GM12878 (cell line): ENCODE results near the gene FUT8.

Experiments used
- CTCF ChIP-seq, 3 experiments: IDR thresholded peaks in 2 of 3; conservative IDR thresholded peaks in 1 of 3; 2 replicates each; pipeline ENCODE4 v1.5.1; 2011; ENCODE audit warnings: low read depth in 3 of 3, low read length in 3 of 3, mild to moderate bottlenecking in 3 of 3, control low read depth in 2 of 3, moderate library complexity in 2 of 3, inconsistent platforms in 1 of 3, mixed read lengths in 1 of 3; ENCODE audit not compliant: control insufficient read depth in 2 of 3, insufficient read depth in 1 of 3; ENCODE audit errors: extremely low read depth in 1 of 3
- DPF2 ChIP-seq: fragments of 450-650 bp; IDR thresholded peaks from 2 replicates; pipeline ENCODE4 v1.6.1; 2017; ENCODE audit warnings: mild to moderate bottlenecking
- EED ChIP-seq: sonication (generic); IDR thresholded peaks from 2 replicates; pipeline ENCODE4 v1.6.1; 2016; ENCODE audit warnings: antibody characterized with exemption, low read depth
- KAT2A ChIP-seq: conservative IDR thresholded peaks from 2 replicates; pipeline ENCODE4 v1.6.1; 2011; ENCODE audit warnings: low read depth, low read length; ENCODE audit not compliant: control insufficient read depth
- MAX ChIP-seq: IDR thresholded peaks from 2 replicates; pipeline ENCODE4 v1.6.1; 2012; ENCODE audit warnings: low read depth, low read length, improper control_type of control experiment
- NBN ChIP-seq: fragments of 450-650 bp; IDR thresholded peaks from 2 replicates; pipeline ENCODE4 v1.6.1; 2016
- NFYB ChIP-seq: IDR thresholded peaks from 2 replicates; pipeline ENCODE4 v1.6.1; 2011; ENCODE audit warnings: low read depth, mild to moderate bottlenecking, low read length, improper control_type of control experiment, moderate library complexity; ENCODE audit not compliant: insufficient read depth
- PKNOX1 ChIP-seq: fragments of 450-650 bp; IDR thresholded peaks from 2 replicates; pipeline ENCODE4 v1.6.1; 2016; ENCODE audit warnings: mild to moderate bottlenecking
- POLR2A ChIP-seq: IDR thresholded peaks from 2 replicates; pipeline ENCODE4 v1.6.1; 2011; ENCODE audit warnings: low read depth, mild to moderate bottlenecking, low read length
- SP1 ChIP-seq: IDR thresholded peaks from one replicate; pipeline ENCODE4 v1.6.1; 2011; ENCODE audit warnings: low read depth, low read length
- TAF1 ChIP-seq: IDR thresholded peaks from 2 replicates; pipeline ENCODE4 v1.6.1; 2011; ENCODE audit warnings: mild to moderate bottlenecking, low read depth, low read length, borderline replicate concordance
- TBL1XR1 ChIP-seq: IDR thresholded peaks from 2 replicates; pipeline ENCODE4 v1.6.1; 2012; ENCODE audit warnings: low read depth, low read length, improper control_type of control experiment
- TCF7 ChIP-seq: IDR thresholded peaks from 2 replicates; pipeline ENCODE4 v1.6.1; 2014; ENCODE audit warnings: antibody characterized with exemption, borderline replicate concordance
- ZNF274 ChIP-seq: IDR thresholded peaks from one replicate; pipeline ENCODE4 v1.8.0; 2011; ENCODE audit not compliant: insufficient read length, insufficient read depth

GRCh38 chr14:65585216-65585615, 172.7 kb downstream of the FUT8 start:
- TF ChIP-seq TAF1 (no peak), KAT2A (no peak), SP1 (no peak), NFYB (no peak), CTCF (IDR thresholded peaks at IDR 0.05 in 2 of 3, conservative IDR thresholded peaks at IDR 0.05 in 1 of 3; ENCODE audit: control insufficient read depth in 2 of 3, extremely low read depth in 1 of 3, insufficient read depth in 1 of 3, low read depth in 3 of 3, low read length in 3 of 3) (no peak), POLR2A (no peak), EED (no peak), TCF7 (no peak), NBN (no peak), DPF2 (no peak), TBL1XR1 (no peak), MAX (no peak), PKNOX1 (no peak), ZNF274 (no peak)
